ENCODE measurements around the gene SGSM1. TPM values are rescaled to one million over a fixed set of nuclear protein-coding genes. Genes with fewer than 3 reads are reported as not detected.
"Not testable (repeated sequence)": the region's sequence is repeated elsewhere in the genome, so short reads cannot be mapped to it uniquely, and the experiment has no call there.

SGSM1 gene
- total RNA-seq, 2 experiments from 2014 or later = 0.13 TPM; not detected in 1

DNA sequence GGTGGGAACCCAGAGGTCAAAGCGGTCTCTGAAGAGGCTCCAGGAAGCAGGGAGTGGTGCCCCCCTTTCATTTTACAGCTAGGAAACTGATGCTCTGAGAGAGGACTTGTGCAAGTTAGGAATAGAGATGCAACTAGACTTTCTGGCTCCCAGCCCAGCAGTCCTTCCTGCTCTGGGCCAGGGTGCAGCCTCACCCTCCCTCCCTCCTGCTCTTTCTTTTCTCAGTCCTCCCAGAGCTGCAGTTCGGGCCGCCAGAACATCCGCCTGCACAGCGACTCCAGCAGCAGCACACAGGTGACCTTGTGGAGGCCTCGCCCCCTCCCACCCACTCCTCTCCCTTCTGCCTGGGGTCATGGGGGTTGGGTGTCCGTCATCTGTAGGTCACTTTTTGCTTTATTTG is 89.0 kb downstream of the SGSM1 start:
- ChIA-PET POLR2A (no interaction called here), CTCF (no interaction called here)
- Mint-ChIP-seq H3K27me3 (peaks cover 2% of the 10 kb centered on the region), H3K36me3 (ENCODE audit: low read depth) (no peaks in the 10 kb centered on the region), H3K9me3 (no peaks in the 10 kb centered on the region), H3K27ac (no peak overlapping the region), H3K4me1 (ENCODE audit: low read depth) (no peaks in the 10 kb centered on the region), H3K4me3 (no peak overlapping the region)
- DNase-seq = no peak
- TF ChIP-seq, protein P1, sequence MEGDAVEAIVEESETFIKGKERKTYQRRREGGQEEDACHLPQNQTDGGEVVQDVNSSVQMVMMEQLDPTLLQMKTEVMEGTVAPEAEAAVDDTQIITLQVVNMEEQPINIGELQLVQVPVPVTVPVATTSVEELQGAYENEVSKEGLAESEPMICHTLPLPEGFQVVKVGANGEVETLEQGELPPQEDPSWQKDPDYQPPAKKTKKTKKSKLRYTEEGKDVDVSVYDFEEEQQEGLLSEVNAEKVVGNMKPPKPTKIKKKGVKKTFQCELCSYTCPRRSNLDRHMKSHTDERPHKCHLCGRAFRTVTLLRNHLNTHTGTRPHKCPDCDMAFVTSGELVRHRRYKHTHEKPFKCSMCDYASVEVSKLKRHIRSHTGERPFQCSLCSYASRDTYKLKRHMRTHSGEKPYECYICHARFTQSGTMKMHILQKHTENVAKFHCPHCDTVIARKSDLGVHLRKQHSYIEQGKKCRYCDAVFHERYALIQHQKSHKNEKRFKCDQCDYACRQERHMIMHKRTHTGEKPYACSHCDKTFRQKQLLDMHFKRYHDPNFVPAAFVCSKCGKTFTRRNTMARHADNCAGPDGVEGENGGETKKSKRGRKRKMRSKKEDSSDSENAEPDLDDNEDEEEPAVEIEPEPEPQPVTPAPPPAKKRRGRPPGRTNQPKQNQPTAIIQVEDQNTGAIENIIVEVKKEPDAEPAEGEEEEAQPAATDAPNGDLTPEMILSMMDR (IDR thresholded peaks at IDR 0.05) = no peak
- intact Hi-C loops (cut with micrococcal nuclease) = no loop called here
- ATAC-seq = no peak

DNA sequence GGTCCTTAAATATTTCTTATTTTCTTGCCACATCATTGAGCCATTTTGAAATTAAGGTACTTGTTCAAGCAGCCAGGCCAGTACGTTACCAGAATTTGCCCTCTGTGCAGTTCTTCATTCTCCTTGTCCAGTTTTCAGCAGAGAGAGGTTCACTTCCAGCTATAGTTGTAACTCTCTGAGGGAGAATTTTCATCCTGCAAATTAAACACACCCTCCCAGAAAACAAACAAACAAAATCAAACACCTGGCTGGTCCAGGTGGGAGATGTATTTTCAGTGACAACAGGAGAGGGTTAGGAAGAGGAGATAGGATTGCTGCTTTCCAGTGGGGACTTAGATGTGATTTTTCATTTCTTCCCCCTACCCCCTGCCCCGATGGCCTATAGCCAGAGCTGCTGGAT is 95.4 kb downstream of the SGSM1 start:
- Mint-ChIP-seq H3K4me3 (no peak overlapping the region), H3K27me3 (no peaks in the 10 kb centered on the region), H3K4me1 (ENCODE audit: low read depth) (no peaks in the 10 kb centered on the region), H3K9me3 (peaks cover 14% of the 10 kb centered on the region), H3K36me3 (ENCODE audit: low read depth) (peaks cover 13% of the 10 kb centered on the region), H3K27ac (no peak overlapping the region)
- intact Hi-C loops (cut with micrococcal nuclease) = no loop called here
- TF ChIP-seq, protein P1 (IDR thresholded peaks at IDR 0.05) = no peak
- POLR2A ChIA-PET = no interaction called here
- no peak for DNase-seq
- no peak for ATAC-seq
- CTCF ChIA-PET = no interaction called here

DNA sequence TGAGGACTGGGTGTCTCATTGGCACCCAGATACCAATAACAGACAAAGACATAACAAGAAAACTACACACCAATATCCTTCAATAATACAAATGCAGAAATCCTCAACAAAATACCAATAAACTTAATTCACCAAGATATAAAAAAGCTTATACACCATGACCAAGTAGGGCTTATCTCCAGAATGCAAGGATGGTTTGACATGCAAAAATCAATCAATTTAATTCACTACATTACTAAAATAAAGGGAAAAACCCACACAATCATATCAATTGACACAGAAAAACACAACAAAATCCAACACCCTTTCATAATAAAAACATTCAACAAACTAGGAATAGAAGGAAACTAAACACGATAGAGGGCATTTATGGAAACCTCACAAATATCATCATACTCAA is 99.9 kb downstream of the SGSM1 start:
- ATAC-seq (no peak), DNase-seq (no peak)
- TF ChIP-seq, protein P1 (IDR thresholded peaks at IDR 0.05) = no peak
- ChIA-PET CTCF (no interaction called here), POLR2A (no interaction called here)
- no peak overlapping the region for H3K27ac Mint-ChIP-seq
- H3K36me3 Mint-ChIP-seq (ENCODE audit: low read depth) = peaks cover 13% of the 10 kb centered on the region
- intact Hi-C loops (cut with micrococcal nuclease) = no loop called here
- no peak overlapping the region for H3K4me3 Mint-ChIP-seq
- no peaks in the 10 kb centered on the region for H3K27me3 Mint-ChIP-seq
- peaks cover 18% of the 10 kb centered on the region for H3K9me3 Mint-ChIP-seq
- no peaks in the 10 kb centered on the region for H3K4me1 Mint-ChIP-seq (ENCODE audit: low read depth)

DNA sequence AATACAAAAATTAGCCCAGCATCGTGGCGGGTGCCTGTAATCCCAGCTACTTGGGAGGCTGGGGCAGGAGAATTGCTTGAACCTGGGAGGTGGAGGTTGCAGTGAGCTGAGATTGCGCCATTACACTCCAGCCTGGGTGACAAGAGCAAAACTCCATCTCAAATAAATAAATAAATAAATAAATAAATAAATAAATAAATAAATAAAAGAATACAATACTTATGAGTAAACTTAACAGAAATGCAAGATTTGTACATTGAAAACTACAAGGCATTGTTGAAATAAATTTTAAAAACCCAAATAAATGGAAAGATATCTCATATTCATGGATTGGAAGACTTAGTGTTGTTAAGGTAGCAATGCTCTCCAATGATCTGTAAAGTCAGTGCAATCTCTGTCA is 101.1 kb downstream of the SGSM1 start:
- H3K4me3 Mint-ChIP-seq; H3K27me3 Mint-ChIP-seq; intact Hi-C loops (cut with micrococcal nuclease); DNase-seq; H3K4me1 Mint-ChIP-seq (ENCODE audit: low read depth); POLR2A ChIA-PET; ATAC-seq; CTCF ChIA-PET; H3K27ac Mint-ChIP-seq: not testable (repeated sequence)
- peaks cover 18% of the 10 kb centered on the region for H3K9me3 Mint-ChIP-seq
- peaks cover 13% of the 10 kb centered on the region for H3K36me3 Mint-ChIP-seq (ENCODE audit: low read depth)

DNA sequence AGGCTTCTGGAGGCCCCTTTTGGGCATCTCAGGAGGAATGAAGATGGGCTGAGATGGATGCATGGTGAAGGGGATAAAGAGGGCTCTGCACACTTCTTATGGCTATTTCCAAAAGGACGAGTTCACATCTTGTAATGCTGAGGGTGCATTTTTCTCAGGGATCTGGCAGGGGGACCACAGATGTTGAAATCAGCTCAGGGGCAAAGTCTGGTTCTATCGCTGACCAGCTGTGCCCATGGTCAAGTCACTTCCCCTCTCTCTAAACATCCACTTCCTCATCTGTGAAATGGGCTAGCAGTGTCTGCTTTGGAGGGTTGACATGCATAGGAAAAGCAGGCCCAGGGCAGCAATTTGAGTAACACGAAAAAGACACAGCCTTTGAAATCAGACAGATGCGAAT is 114.0 kb downstream of the SGSM1 start:
- H3K4me3 Mint-ChIP-seq = no peak overlapping the region
- ATAC-seq (no peak), DNase-seq (no peak)
- no peak overlapping the region for H3K27ac Mint-ChIP-seq
- intact Hi-C loops (cut with micrococcal nuclease) = no loop called here
- ChIA-PET POLR2A (no interaction called here), CTCF (interaction anchor here (1.4 kb wide), 1 partner anchor 137 kb away, joined by 3 read pairs; no protein-coding TSS in a partner anchor)
- TF ChIP-seq, protein P1 (IDR thresholded peaks at IDR 0.05) = no peak
- no peaks in the 10 kb centered on the region for H3K4me1 Mint-ChIP-seq (ENCODE audit: low read depth)
- no peaks in the 10 kb centered on the region for H3K36me3 Mint-ChIP-seq (ENCODE audit: low read depth)
- H3K9me3 Mint-ChIP-seq = no peaks in the 10 kb centered on the region
- no peaks in the 10 kb centered on the region for H3K27me3 Mint-ChIP-seq

Data from activated CD8-positive, alpha-beta T cell treated with anti-CD3 and anti-CD28 coated beads for 36 hours (primary cell).